GM12878 (cell line): ENCODE measurements around the gene GABBR2. TPM values are rescaled to one million over a fixed set of nuclear protein-coding genes. Genes with fewer than 3 reads are reported as not detected.

Experiments used
- ATAC-seq: fragments of 200-7000 bp; cut with Tn5 transposase; 3 replicates; pipeline ENCODE4 v1.9.1; 2020; ENCODE audit warnings: mild to moderate bottlenecking, moderate library complexity
- BruUV-seq: library from RNA; stranded (reverse); fragments of 400-500 nt; replicated peaks from 2 replicates; lab custom pipeline; 2021; lab: Mats Ljungman, UMichigan
- CTCF ChIA-PET: fragments of 300-600 bp; sonication (Branson Sonifier 250); formaldehyde crosslinking; extraction: SDS; loops from one replicate; lab custom pipeline; 2021; ENCODE audit warnings: inconsistent platforms; lab: Yijun Ruan, JAX
- POLR2A ChIA-PET: fragments of 350-600 bp; formaldehyde crosslinking; extraction: SDS; loops from one replicate; lab custom pipeline; 2021; ENCODE audit warnings: inconsistent platforms; lab: Charles Lee
- RAD21 ChIA-PET: fragments of 300-600 bp; sonication (Branson Sonifier 250); formaldehyde crosslinking; loops from one replicate; lab custom pipeline; 2023; ENCODE audit warnings: antibody characterized with exemption; ENCODE audit not compliant: unreplicated experiment; lab: Charles Lee
- SMC1A ChIA-PET: fragments of 300-600 bp; sonication (Branson Sonifier 250); formaldehyde crosslinking; loops from one replicate; lab custom pipeline; 2023; ENCODE audit not compliant: unreplicated experiment, uncharacterized antibody; lab: Charles Lee
- DNase-seq: peaks from one replicate; pipeline ENCODE4 v3.0.0-alpha.2; 2011; ENCODE audit warnings: low read depth, low spot score
- FAIRE-seq: peaks from 3 replicates; lab custom pipeline; 2011; peaks lifted over from hg19 to GRCh38; lab: Jason Lieb, UNC
- H2AFZ ChIP-seq: 2 replicates; pipeline ENCODE4 v1.6.0; 2011; ENCODE audit warnings: low read depth, low read length, control low read depth; ENCODE audit not compliant: control insufficient read depth
- H3K27ac ChIP-seq: 2 replicates; pipeline ENCODE4 v1.5.1; 2011; ENCODE audit warnings: control low read depth; ENCODE audit not compliant: control insufficient read depth, insufficient read depth
- H3K27me3 ChIP-seq, 2 experiments: replicated peaks in 1 of 2; 2 replicates each; pipeline versions ENCODE4 v1.6.0 to v1.6.1; 2011; ENCODE audit warnings: low read length in 1 of 2; ENCODE audit not compliant: control insufficient read depth in 2 of 2, insufficient read depth in 2 of 2
- H3K36me3 ChIP-seq, 2 experiments: 2 replicates each; pipeline ENCODE4 v1.5.1; 2011; ENCODE audit warnings: low read length in 1 of 2; ENCODE audit not compliant: control insufficient read depth in 2 of 2, insufficient read depth in 2 of 2
- H3K4me1 ChIP-seq: 2 replicates; pipeline ENCODE4 v1.6.1; 2011; ENCODE audit warnings: mild to moderate bottlenecking, low read length, moderate library complexity, mixed read lengths; ENCODE audit not compliant: control insufficient read depth, insufficient read depth
- H3K4me2 ChIP-seq: 2 replicates; pipeline ENCODE4 v1.6.0; 2011; ENCODE audit warnings: control low read depth; ENCODE audit not compliant: control insufficient read depth, insufficient read depth
- H3K4me3 ChIP-seq: fragments of 200-600 bp; sonication (generic); 2 replicates; pipeline ENCODE4 v1.5.1; 2016
- H3K79me2 ChIP-seq: 2 replicates; pipeline ENCODE4 v1.6.0; 2011; ENCODE audit warnings: low read length; ENCODE audit not compliant: control insufficient read depth, insufficient read depth
- H3K9ac ChIP-seq: 2 replicates; pipeline ENCODE4 v1.8.0; 2011; ENCODE audit warnings: low read length, control low read depth, mixed read lengths; ENCODE audit not compliant: control insufficient read depth, insufficient read depth
- H3K9me3 ChIP-seq: replicated peaks from 3 replicates; pipeline ENCODE4 v1.5.1; 2011; ENCODE audit warnings: mild to moderate bottlenecking, low read length; ENCODE audit not compliant: control insufficient read depth, insufficient read depth
- H4K20me1 ChIP-seq: 2 replicates; pipeline ENCODE4 v1.6.0; 2011; ENCODE audit not compliant: control insufficient read depth, insufficient read depth
- CTCF ChIP-seq, 3 experiments: IDR thresholded peaks in 2 of 3; conservative IDR thresholded peaks in 1 of 3; 2 replicates each; pipeline ENCODE4 v1.5.1; 2011; ENCODE audit warnings: low read depth in 3 of 3, low read length in 3 of 3, mild to moderate bottlenecking in 3 of 3, control low read depth in 2 of 3, moderate library complexity in 2 of 3, inconsistent platforms in 1 of 3, mixed read lengths in 1 of 3; ENCODE audit not compliant: control insufficient read depth in 2 of 3, insufficient read depth in 1 of 3; ENCODE audit errors: extremely low read depth in 1 of 3
- EP300 ChIP-seq, 2 experiments: fragments of 150-350 bp in 1 of 2; IDR thresholded peaks; 2 replicates each; pipeline ENCODE4 v1.6.1; 2011 to 2012; ENCODE audit warnings: low read depth in 2 of 2, low read length in 2 of 2, borderline replicate concordance in 1 of 2, improper control_type of control experiment in 1 of 2, inconsistent platforms in 1 of 2; ENCODE audit not compliant: control insufficient read depth in 1 of 2
- FOXM1 ChIP-seq: IDR thresholded peaks from 2 replicates; pipeline ENCODE4 v1.6.1; 2012; ENCODE audit warnings: low read depth, mild to moderate bottlenecking, inconsistent platforms, low read length, moderate library complexity
- NFIC ChIP-seq: IDR thresholded peaks from 2 replicates; pipeline ENCODE4 v1.6.1; 2012; ENCODE audit warnings: low read depth, mild to moderate bottlenecking, inconsistent platforms, low read length, moderate library complexity
- NRF1 ChIP-seq: conservative IDR thresholded peaks from 2 replicates; pipeline ENCODE4 v1.6.1; 2011; ENCODE audit warnings: mild to moderate bottlenecking, low read depth, low read length, improper control_type of control experiment
- RB1 ChIP-seq: fragments of 450-650 bp; formaldehyde crosslinking; IDR thresholded peaks from 2 replicates; pipeline ENCODE4 v1.6.1; 2017; ENCODE audit warnings: mild to moderate bottlenecking, borderline replicate concordance
- RFX5 ChIP-seq: IDR thresholded peaks from 2 replicates; pipeline ENCODE4 v1.6.1; 2011; ENCODE audit warnings: low read depth, low read length, improper control_type of control experiment
- SIX5 ChIP-seq: IDR thresholded peaks from 2 replicates; pipeline ENCODE4 v1.6.1; 2011; ENCODE audit warnings: mild to moderate bottlenecking, low read depth, low read length, moderate library complexity; ENCODE audit not compliant: severe bottlenecking
- SREBF1 ChIP-seq: IDR thresholded peaks from 2 replicates; pipeline ENCODE4 v1.6.1; 2012; ENCODE audit warnings: mild to moderate bottlenecking, low read length
- SRF ChIP-seq, 2 experiments: IDR thresholded peaks; 2 replicates each; pipeline ENCODE4 v1.6.1; 2011; ENCODE audit warnings: low read depth in 2 of 2, low read length in 2 of 2, mild to moderate bottlenecking in 1 of 2, moderate library complexity in 1 of 2
- ZNF592 ChIP-seq: fragments of 450-650 bp; IDR thresholded peaks from 2 replicates; pipeline ENCODE4 v1.6.1; 2017; ENCODE audit warnings: mild to moderate bottlenecking, moderate library complexity
- WGBS: methylation state at CpG from one replicate; pipeline ENCODE4 v1.1.6; 2016; ENCODE audit warnings: low lambda C conversion rate; ENCODE audit not compliant: insufficient replicate concordance, insufficient coverage; ENCODE audit errors: missing lambda C conversion rate; 5-methylcytosine and 5-hydroxymethylcytosine counted together
- in situ Hi-C: fragments of 300-500 bp; cut with MboI; formaldehyde crosslinking; loops from 9 replicates; pipeline ENCODE4 v1.14.3; 2018; ENCODE audit warnings: mixed read lengths
- intact Hi-C: fragments of 100-400 bp; cut with micrococcal nuclease; formaldehyde crosslinking; loops from one replicate; pipeline ENCODE4 v1.14.2; 2022; ENCODE audit not compliant: unreplicated experiment
- polyA plus RNA-seq, 11 experiments: library from polyadenylated mRNA; depleted of rRNA in 4 of 11; unstranded in 6 of 11; stranded (reverse) in 5 of 11; fragments of >200 nt; fragmentation: Nextera tagmentation in 4 of 11; fragmentation: Illumina TruSeq in 1 of 11; extraction: Ambion mirVana in 4 of 11; extraction: Trizol in 1 of 11; gene quantifications; 1 replicate in 1 of 11; 2 replicates in 10 of 11; pipeline versions ENCODE4 v1.2.1 to v1.2.3, GENCODE V29; 2011 to 2016; ENCODE audit warnings: inconsistent platforms in 2 of 11, missing spikeins in 2 of 11, low read depth in 1 of 11
- total RNA-seq, 4 experiments: library from RNA; depleted of rRNA in 3 of 4; stranded (reverse); fragments of >200 nt in 3 of 4; fragmentation: Illumina TruSeq in 1 of 4; extraction: Trizol in 1 of 4; gene quantifications; 2 replicates each; pipeline versions ENCODE4 v1.2.1 to v1.2.3, GENCODE V29; 2013 to 2021
- TF ChIP-seq, protein P1 (sequence below): fragments of 450-650 bp; IDR thresholded peaks from 2 replicates; pipeline ENCODE4 v1.6.1; 2017; ENCODE audit warnings: mild to moderate bottlenecking, low read depth, inconsistent platforms; ENCODE audit not compliant: poor library complexity, severe bottlenecking

Gene GABBR2
- total and polyA plus RNA-seq, 10 of the 15 experiments (the other 5 are each of a cell fraction or from before 2014, with no cell fraction given), result 0.02 to 2.2 (median 0.06) TPM; not detected in 2

DNA sequence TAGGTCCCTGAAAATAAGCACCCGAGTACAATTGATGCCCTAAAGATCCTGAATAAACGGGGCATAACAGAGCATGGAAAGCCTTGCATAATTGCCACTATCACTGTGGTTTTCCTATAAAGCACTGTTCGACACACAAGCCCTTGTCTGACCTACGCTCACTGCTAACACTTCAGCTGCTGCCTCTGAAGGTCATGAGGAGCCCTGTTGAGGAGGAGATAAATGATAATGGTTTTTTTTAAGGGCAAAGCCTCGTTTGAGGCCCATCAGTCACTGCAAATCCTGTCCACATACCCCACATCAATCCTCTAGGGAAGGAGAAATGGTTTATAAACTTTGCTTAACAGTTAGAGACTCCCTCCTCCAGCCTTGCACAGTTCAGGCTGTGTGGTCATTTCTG, 35.1 kb downstream of the GABBR2 start:
- ChIA-PET RAD21 (no interaction called here), POLR2A (no interaction called here), CTCF (no interaction called here), SMC1A (no interaction called here)
- H3K9ac ChIP-seq, result no peak overlapping the region
- DNase-seq (no peak), FAIRE-seq (no peak), ATAC-seq (no peak)
- H3K79me2 ChIP-seq, result no peaks in the 10 kb centered on the region
- no peak overlapping the region for H3K4me2 ChIP-seq
- intact Hi-C loops (no loop called here), in situ Hi-C loops (no loop called here)
- no peaks in the 10 kb centered on the region for H3K9me3 ChIP-seq
- H3K4me3 ChIP-seq, result no peak overlapping the region
- TF ChIP-seq NRF1 (no peak), NFIC (no peak), SIX5 (no peak), RB1 (no peak), SRF (IDR thresholded peaks at IDR 0.05; ENCODE audit: low read depth in 2 of 2, low read length in 2 of 2) (no peak), ZNF592 (no peak), CTCF (IDR thresholded peaks at IDR 0.05 in 2 of 3, conservative IDR thresholded peaks at IDR 0.05 in 1 of 3; ENCODE audit: control insufficient read depth in 2 of 3, extremely low read depth in 1 of 3, insufficient read depth in 1 of 3, low read depth in 3 of 3, low read length in 3 of 3) (no peak), EP300 (IDR thresholded peaks at IDR 0.05; ENCODE audit: borderline replicate concordance in 1 of 2, control insufficient read depth in 1 of 2, low read depth in 2 of 2, low read length in 2 of 2) (no peak), RFX5 (no peak), FOXM1 (no peak), SREBF1 (no peak)
- TF ChIP-seq, protein P1, sequence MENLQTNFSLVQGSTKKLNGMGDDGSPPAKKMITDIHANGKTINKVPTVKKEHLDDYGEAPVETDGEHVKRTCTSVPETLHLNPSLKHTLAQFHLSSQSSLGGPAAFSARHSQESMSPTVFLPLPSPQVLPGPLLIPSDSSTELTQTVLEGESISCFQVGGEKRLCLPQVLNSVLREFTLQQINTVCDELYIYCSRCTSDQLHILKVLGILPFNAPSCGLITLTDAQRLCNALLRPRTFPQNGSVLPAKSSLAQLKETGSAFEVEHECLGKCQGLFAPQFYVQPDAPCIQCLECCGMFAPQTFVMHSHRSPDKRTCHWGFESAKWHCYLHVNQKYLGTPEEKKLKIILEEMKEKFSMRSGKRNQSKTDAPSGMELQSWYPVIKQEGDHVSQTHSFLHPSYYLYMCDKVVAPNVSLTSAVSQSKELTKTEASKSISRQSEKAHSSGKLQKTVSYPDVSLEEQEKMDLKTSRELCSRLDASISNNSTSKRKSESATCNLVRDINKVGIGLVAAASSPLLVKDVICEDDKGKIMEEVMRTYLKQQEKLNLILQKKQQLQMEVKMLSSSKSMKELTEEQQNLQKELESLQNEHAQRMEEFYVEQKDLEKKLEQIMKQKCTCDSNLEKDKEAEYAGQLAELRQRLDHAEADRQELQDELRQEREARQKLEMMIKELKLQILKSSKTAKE, result no peak
- no peaks in the 10 kb centered on the region for H3K36me3 ChIP-seq
- H2AFZ ChIP-seq, result no peak overlapping the region
- WGBS, result 24% methylated on average over 5 of the region's 5 CpGs
- no TSS peak for BruUV-seq
- H4K20me1 ChIP-seq, result no peaks in the 10 kb centered on the region
- H3K27me3 ChIP-seq, result no peaks in the 10 kb centered on the region; a peak in 3 of 4 replicates
- H3K4me1 ChIP-seq, result no peaks in the 10 kb centered on the region
- H3K27ac ChIP-seq, result no peak overlapping the region
